Measurements from ENCODE around the gene UBXN10.

DNA sequence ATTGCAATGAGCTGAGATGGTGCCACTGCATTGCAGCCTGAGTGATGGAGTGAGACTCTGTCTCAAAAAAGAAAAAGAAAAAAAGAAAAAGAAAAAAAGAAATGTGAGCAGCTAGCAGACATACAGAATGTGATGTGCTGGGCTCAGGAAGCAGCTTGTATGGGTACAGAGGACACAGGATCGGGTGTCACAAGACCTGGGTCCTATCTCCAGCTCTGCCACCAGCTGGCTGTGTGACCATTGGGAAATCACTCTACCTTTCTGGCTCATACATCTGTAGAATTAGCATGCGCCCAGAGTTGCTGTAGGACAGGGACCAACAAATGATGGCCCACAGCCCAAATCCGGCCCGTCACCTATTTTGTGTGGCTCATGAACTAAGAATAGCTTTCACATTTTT lies 3.8 kb downstream of the UBXN10 start:
- TF ChIP-seq, protein P1, sequence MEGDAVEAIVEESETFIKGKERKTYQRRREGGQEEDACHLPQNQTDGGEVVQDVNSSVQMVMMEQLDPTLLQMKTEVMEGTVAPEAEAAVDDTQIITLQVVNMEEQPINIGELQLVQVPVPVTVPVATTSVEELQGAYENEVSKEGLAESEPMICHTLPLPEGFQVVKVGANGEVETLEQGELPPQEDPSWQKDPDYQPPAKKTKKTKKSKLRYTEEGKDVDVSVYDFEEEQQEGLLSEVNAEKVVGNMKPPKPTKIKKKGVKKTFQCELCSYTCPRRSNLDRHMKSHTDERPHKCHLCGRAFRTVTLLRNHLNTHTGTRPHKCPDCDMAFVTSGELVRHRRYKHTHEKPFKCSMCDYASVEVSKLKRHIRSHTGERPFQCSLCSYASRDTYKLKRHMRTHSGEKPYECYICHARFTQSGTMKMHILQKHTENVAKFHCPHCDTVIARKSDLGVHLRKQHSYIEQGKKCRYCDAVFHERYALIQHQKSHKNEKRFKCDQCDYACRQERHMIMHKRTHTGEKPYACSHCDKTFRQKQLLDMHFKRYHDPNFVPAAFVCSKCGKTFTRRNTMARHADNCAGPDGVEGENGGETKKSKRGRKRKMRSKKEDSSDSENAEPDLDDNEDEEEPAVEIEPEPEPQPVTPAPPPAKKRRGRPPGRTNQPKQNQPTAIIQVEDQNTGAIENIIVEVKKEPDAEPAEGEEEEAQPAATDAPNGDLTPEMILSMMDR (IDR thresholded peaks at IDR 0.05; ENCODE audit: low read length): no peak
- no peak for TF ChIP-seq EZH2phosphoT487 (IDR thresholded peaks at IDR 0.05; ENCODE audit: low read length)

All from MM.1S (cell line).